Mammary epithelial cell (primary cell): ENCODE data around the gene WEE2.

ENCODE experiments used
- CTCF ChIP-seq, 2 donors: IDR thresholded peaks in 1 of 2; conservative IDR thresholded peaks in 1 of 2; 2 replicates each; pipeline ENCODE4 v1.5.1; 2011 to 2012; ENCODE audit warnings: inconsistent platforms in 2 of 2, low read length in 2 of 2, mild to moderate bottlenecking in 2 of 2, control low read depth in 1 of 2, low read depth in 1 of 2; ENCODE audit not compliant: insufficient read depth in 1 of 2; ENCODE audit errors: extremely low read depth in 1 of 2
- EZH2 ChIP-seq: IDR thresholded peaks from 2 replicates; pipeline ENCODE4 v1.6.1; 2012; ENCODE audit warnings: low read length, inconsistent platforms, borderline replicate concordance

- no peak for TF ChIP-seq EZH2
- TF ChIP-seq CTCF (conservative IDR thresholded peaks at IDR 0.05 in 1 of 2, IDR thresholded peaks at IDR 0.05 in 1 of 2; ENCODE audit: extremely low read depth in 1 of 2, insufficient read depth in 1 of 2, low read depth in 1 of 2, low read length in 2 of 2) = no peak
These were observed 7.8 kb upstream of the WEE2 start for GRCh38 chr7:141700296-141700847.
